Gastrocnemius medialis (tissue), 4 donors: ENCODE data around the gene TMED8. TPM values are rescaled to one million over a fixed set of nuclear protein-coding genes. Genes with fewer than 3 reads are reported as not detected.

Source experiments
- ATAC-seq, 2 donors: fragments of 150-250 bp; one replicate each; pipeline ENCODE4 v1.9.1; 2016
- DNase-seq, 2 donors: peaks; one replicate each; pipeline ENCODE4 v3.0.0-alpha.2; 2019
- H3K27ac ChIP-seq, 4 donors: fragments of 200-600 bp; sonication (generic); 1 replicate in 1 of 4; 2 replicates in 3 of 4; pipeline ENCODE4 v1.5.1; 2016 to 2018; ENCODE audit warnings: mild to moderate bottlenecking in 2 of 4, moderate library complexity in 1 of 4
- H3K27me3 ChIP-seq, 3 donors: fragments of 200-600 bp; sonication (generic) in 2 of 3; 1 replicate in 1 of 3; 2 replicates in 2 of 3; pipeline versions ENCODE4 v1.5.1 to v1.6.0; 2016 to 2019; ENCODE audit warnings: mild to moderate bottlenecking in 1 of 3, moderate library complexity in 1 of 3
- H3K36me3 ChIP-seq, 2 donors: fragments of 200-600 bp; sonication (generic) in 1 of 2; one replicate each; pipeline ENCODE4 v1.5.1; 2017 to 2018
- H3K4me1 ChIP-seq, 2 donors: fragments of 200-600 bp; sonication (generic) in 1 of 2; one replicate each; pipeline ENCODE4 v1.5.1; 2016 to 2017; ENCODE audit warnings: mild to moderate bottlenecking in 2 of 2
- H3K4me3 ChIP-seq, 4 donors: fragments of 200-600 bp; sonication (generic) in 3 of 4; 1 replicate in 1 of 4; 2 replicates in 3 of 4; pipeline ENCODE4 v1.5.1; 2016 to 2019; ENCODE audit warnings: mild to moderate bottlenecking in 2 of 4
- H3K9me3 ChIP-seq, 3 donors: fragments of 200-600 bp; sonication (generic) in 2 of 3; 1 replicate in 1 of 3; 2 replicates in 2 of 3; pipeline ENCODE4 v1.5.1; 2016 to 2019
- CTCF ChIP-seq, 5 experiments: fragments of 450-650 bp in 3 of 5; fragments of 200-600 bp in 2 of 5; sonication (generic) in 2 of 5; IDR thresholded peaks in 4 of 5; conservative IDR thresholded peaks in 1 of 5; 1 replicate in 4 of 5; 2 replicates in 1 of 5; pipeline ENCODE4 v1.5.1; 2016 to 2019; ENCODE audit warnings: antibody characterized with exemption in 5 of 5, mild to moderate bottlenecking in 3 of 5, moderate library complexity in 3 of 5
- POLR2A ChIP-seq, 2 donors: fragments of 450-650 bp; IDR thresholded peaks; one replicate each; pipeline ENCODE4 v1.6.1; 2017; ENCODE audit warnings: antibody characterized with exemption in 2 of 2, mild to moderate bottlenecking in 2 of 2, moderate library complexity in 2 of 2
- in situ Hi-C, 4 donors: fragments of 200-750 bp; cut with MboI; loops; one replicate each; pipeline versions ENCODE4 v1.15.0 to v1.8.0; 2017; ENCODE audit warnings: low sequenced_read_pairs in 4 of 4
- intact Hi-C: fragments of 100-400 bp; cut with DNase I; formaldehyde crosslinking; loops from one replicate; pipeline ENCODE4 v1.15.1; 2023; ENCODE audit warnings: low total_unique reads
- total RNA-seq, 4 donors: library from RNA; depleted of rRNA; stranded (reverse); fragments of >200 nt; gene quantifications; one replicate each; pipeline versions ENCODE4 v1.1.0 to v1.2.3, GENCODE V29; 2016

Gene TMED8
- total RNA-seq, 4 donors from 2014 or later = 3.0 to 5.2 (median 4.3) TPM

DNA sequence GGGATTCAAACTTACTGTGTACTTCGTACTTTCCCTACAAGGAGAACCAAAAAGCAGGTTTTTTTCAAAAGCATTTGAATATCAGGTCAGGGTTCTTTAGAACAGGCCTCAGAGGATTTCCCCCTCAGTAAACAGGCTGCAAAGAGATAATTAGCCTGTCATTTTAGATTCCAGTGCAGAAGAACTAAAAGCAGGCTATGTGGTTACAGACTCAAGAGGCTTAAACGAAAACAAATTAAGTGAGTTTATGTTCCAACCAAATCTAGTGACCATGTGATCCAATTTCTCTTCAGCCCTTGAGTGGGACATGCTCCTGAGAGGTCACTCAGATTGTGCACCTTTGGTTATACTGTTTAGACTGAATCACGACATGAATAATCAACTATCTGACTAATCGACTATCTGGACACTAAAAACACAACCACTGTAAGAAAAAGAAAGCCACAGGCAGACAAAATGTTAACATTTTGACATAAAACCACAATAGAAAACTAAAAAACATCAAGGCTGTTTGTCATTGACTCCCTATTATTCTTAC is 4.5 kb downstream of the TMED8 start:
- no peak for DNase-seq
- H3K36me3 ChIP-seq = no peaks in the 10 kb centered on the region
- peaks cover 8% of the 10 kb centered on the region in 2 donors for H3K4me1 ChIP-seq
- H3K27me3 ChIP-seq = no peaks in the 10 kb centered on the region
- no peaks in the 10 kb centered on the region for H3K9me3 ChIP-seq
- intact Hi-C loops = no loop called here
- no peak overlapping the region for H3K27ac ChIP-seq
- in situ Hi-C loops = no loop called here
- TF ChIP-seq CTCF (IDR thresholded peaks at IDR 0.05 in 4 of 5, conservative IDR thresholded peaks at IDR 0.05 in 1 of 5) (no peak), POLR2A (IDR thresholded peaks at IDR 0.05) (no peak)
- no peak for ATAC-seq
- no peak overlapping the region for H3K4me3 ChIP-seq

- Histone ChIP-seq H3K36me3 (no peaks in the 10 kb centered on the region), H3K27ac (no peak overlapping the region), H3K4me1 (no peaks in the 10 kb centered on the region), H3K27me3 (no peaks in the 10 kb centered on the region), H3K4me3 (no peak overlapping the region), H3K9me3 (no peaks in the 10 kb centered on the region)
- in situ Hi-C loops = no loop called here
- DNase-seq (no peak), ATAC-seq (no peak)
- TF ChIP-seq POLR2A (IDR thresholded peaks at IDR 0.05) (no peak), CTCF (IDR thresholded peaks at IDR 0.05 in 4 of 5, conservative IDR thresholded peaks at IDR 0.05 in 1 of 5) (no peak)
- intact Hi-C loops = no loop called here
Observed at GRCh38 chr14:77369285-77369684, 7.6 kb downstream of the TMED8 start.

DNA sequence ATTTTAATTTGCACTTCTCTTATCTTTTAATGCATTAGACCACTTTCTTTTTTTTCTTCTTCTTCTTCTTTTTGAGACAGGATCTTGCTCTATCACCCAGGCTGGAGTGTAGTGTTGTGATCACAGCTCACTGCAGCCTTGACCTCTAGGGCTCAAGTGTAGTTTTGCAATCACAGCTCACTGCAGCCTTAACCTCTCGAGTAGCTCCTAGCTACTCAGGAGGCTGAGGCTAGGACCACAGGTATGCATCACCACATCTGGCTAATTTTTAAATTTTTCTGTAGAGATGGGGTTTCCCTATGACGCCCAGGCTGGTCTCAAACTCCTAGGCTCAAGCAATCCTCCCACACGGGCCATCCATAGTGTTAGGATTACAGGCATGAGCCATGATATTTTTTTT is 12.7 kb downstream of the TMED8 start:
- H3K27ac ChIP-seq = no peak overlapping the region
- no peaks in the 10 kb centered on the region for H3K36me3 ChIP-seq
- in situ Hi-C loops (no loop called here), intact Hi-C loops (no loop called here)
- TF ChIP-seq POLR2A (IDR thresholded peaks at IDR 0.05) (no peak), CTCF (IDR thresholded peaks at IDR 0.05 in 4 of 5, conservative IDR thresholded peaks at IDR 0.05 in 1 of 5) (no peak)
- H3K27me3 ChIP-seq = no peaks in the 10 kb centered on the region
- no peaks in the 10 kb centered on the region for H3K9me3 ChIP-seq
- H3K4me3 ChIP-seq = no peak overlapping the region
- no peak for DNase-seq
- H3K4me1 ChIP-seq = no peaks in the 10 kb centered on the region
- no peak for ATAC-seq

- Histone ChIP-seq H3K4me1 (no peaks in the 10 kb centered on the region), H3K27me3 (no peaks in the 10 kb centered on the region), H3K36me3 (no peaks in the 10 kb centered on the region), H3K9me3 (no peaks in the 10 kb centered on the region), H3K4me3 (no peak overlapping the region), H3K27ac (no peak overlapping the region)
- in situ Hi-C loops (no loop called here), intact Hi-C loops (no loop called here)
- ATAC-seq (no peak), DNase-seq (no peak)
- TF ChIP-seq CTCF (IDR thresholded peaks at IDR 0.05 in 4 of 5, conservative IDR thresholded peaks at IDR 0.05 in 1 of 5) = no peak
- no peak for TF ChIP-seq POLR2A (IDR thresholded peaks at IDR 0.05)
Observed at GRCh38 chr14:77359626-77360025, 17.3 kb downstream of the TMED8 start.

- no peak for ATAC-seq
- no peaks in the 10 kb centered on the region for H3K4me1 ChIP-seq
- H3K36me3 ChIP-seq = no peaks in the 10 kb centered on the region
- H3K27me3 ChIP-seq = no peaks in the 10 kb centered on the region
- in situ Hi-C loops (no loop called here), intact Hi-C loops (no loop called here)
- H3K27ac ChIP-seq = no peak overlapping the region
- no peak overlapping the region for H3K4me3 ChIP-seq
- DNase-seq = no peak
- TF ChIP-seq CTCF (IDR thresholded peaks at IDR 0.05 in 4 of 5, conservative IDR thresholded peaks at IDR 0.05 in 1 of 5) (no peak), POLR2A (IDR thresholded peaks at IDR 0.05) (no peak)
- H3K9me3 ChIP-seq = no peaks in the 10 kb centered on the region
Observed at GRCh38 chr14:77356899-77357298, 20.0 kb downstream of the TMED8 start.
